Neuron (in vitro differentiated cells): ENCODE results near the gene SCN3A.

Experiments
- H2AFZ ChIP-seq: one replicate; pipeline ENCODE4 v1.6.1; 2013; ENCODE audit warnings: low read depth, mild to moderate bottlenecking, inconsistent platforms, low read length, moderate library complexity
- H3K27me3 ChIP-seq: one replicate; pipeline ENCODE4 v1.6.1; 2013; ENCODE audit warnings: low read length; ENCODE audit not compliant: insufficient read depth
- H3K36me3 ChIP-seq: one replicate; pipeline ENCODE4 v1.6.1; 2013; ENCODE audit warnings: low read length; ENCODE audit not compliant: insufficient read depth
- H3K4me1 ChIP-seq: one replicate; pipeline ENCODE4 v1.6.1; 2013; ENCODE audit warnings: low read length; ENCODE audit not compliant: insufficient read depth
- H3K4me3 ChIP-seq: 2 replicates; pipeline ENCODE4 v1.5.1; 2013; ENCODE audit warnings: mild to moderate bottlenecking, low read length, moderate library complexity
- H3K9me3 ChIP-seq: one replicate; pipeline ENCODE4 v1.6.1; 2013; ENCODE audit warnings: low read length

SCN3A gene

DNA sequence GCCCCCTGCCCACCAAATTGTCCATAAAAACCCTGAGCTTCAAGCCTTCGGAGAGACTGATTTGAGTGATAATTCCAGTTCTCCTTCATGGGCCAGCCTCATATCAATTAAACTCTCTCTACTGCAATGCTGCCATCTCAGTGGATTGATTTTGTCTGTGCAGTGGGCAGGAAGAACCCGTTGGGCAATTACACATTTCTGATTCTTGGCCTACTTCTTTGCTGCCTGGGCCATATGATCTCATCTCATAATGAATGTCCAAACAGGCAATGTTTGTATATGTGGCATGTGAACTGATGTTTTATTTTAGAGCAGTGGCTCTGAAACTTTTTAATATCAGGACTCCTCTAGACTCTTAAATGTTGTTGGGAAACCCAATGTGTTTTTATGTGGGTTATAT lies 147.3 kb downstream of the SCN3A start:
- Histone ChIP-seq H3K4me3 (no peak overlapping the region), H2AFZ (no peak overlapping the region), H3K27me3 (no peaks in the 10 kb centered on the region), H3K36me3 (no peaks in the 10 kb centered on the region), H3K9me3 (no peaks in the 10 kb centered on the region), H3K4me1 (peaks cover 20% of the 10 kb centered on the region)

DNA sequence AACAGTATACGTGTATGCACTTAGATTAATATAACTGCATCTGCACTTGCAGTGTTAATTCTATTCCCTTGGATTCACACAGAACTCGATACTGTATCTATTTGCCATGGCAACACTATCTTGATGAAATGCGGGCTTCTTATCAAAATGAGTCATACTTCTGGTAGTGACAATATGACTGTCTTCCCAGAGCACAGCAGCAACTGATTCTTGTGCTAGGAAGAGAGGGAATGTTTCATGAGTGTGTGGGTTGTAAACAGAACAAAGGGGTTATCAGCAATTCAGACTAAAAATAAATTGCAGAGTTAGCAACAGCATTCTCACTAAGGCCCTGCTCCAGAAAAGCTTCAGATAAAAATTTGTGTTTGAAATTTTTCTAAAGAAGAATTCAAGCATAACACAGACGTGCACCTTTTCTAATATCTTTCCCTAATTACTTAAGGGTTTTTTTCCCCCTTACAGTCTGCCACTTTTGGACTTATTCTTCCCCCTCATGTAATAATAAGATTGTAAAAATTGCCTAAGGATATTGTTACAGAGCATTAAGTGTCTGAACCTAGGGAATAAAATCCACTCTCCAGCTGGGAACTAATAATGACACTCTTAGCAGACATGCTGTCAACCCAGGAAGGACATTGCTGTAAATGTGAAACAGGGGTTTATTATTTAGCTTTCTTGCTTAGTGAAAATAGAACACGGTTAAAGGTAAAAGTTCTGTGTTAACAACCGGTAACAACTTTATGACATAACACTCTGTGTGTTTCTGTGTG lies 148.6 kb downstream of the SCN3A start:
- Histone ChIP-seq H3K27me3 (no peaks in the 10 kb centered on the region), H2AFZ (no peak overlapping the region), H3K9me3 (no peaks in the 10 kb centered on the region), H3K4me3 (no peak overlapping the region), H3K4me1 (peaks cover 20% of the 10 kb centered on the region), H3K36me3 (no peaks in the 10 kb centered on the region)

DNA sequence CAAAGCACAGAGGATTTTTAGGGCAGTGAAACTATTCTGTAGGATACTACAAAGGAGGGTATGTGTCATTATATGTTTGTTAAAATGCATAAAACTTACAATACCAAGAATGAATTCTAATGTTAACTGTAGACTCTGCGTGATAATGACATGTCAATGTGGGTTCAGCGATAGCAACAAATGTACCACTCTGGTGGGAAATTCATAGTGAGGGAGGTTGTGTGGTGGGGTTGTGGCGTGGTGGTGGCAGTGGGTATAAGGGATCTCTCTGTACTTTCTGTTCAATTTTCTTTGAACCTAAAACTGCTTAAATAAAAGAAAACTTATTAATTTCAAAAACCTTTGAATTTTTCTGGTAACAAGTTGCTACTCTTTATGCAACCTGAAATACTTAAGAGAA lies 149.2 kb downstream of the SCN3A start:
- Histone ChIP-seq H3K36me3 (no peaks in the 10 kb centered on the region), H3K27me3 (no peaks in the 10 kb centered on the region), H2AFZ (peak overlapping the region; percentile 7), H3K4me1 (peaks cover 20% of the 10 kb centered on the region), H3K9me3 (no peaks in the 10 kb centered on the region), H3K4me3 (no peak overlapping the region)

DNA sequence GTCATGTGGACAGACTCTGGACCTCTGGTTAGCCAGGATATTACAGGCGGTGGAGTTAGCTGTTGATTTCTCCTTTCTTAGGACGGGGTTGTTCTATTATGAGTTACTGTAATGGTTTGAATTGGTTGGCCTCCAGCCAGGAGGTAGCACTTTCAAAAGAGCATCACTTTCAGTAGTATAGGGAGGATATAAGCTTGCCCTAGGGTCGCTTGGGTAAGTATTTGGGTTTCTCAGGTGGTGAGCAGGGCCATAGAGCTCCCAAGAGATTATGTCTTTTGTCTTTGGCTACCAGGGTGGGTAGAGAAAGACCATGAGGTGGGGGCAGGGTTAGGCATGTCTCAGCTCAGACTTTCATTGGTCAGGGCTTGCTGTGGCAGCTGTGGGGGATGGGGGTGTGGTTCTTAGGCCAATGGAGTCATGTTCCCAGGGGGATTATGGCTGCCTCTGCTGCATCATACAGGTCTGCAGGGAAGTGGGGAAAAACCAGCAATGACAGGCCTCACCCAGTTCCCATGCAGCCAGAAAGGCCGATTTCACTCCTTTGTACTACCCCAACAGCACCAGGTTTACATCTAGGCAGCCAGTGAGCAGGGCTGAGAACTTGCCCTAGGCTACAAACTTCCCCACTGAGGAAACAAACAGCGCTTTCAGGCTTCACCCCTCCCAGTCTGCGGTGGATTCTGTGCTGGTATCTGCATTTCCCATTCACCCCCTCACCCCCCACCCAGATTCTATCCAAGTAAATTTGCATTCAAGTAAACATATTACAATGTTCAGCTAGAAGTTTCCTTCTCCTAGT lies 159.1 kb downstream of the SCN3A start:
- H3K27me3 ChIP-seq: no peaks in the 10 kb centered on the region
- H3K9me3 ChIP-seq: no peaks in the 10 kb centered on the region
- no peaks in the 10 kb centered on the region for H3K4me1 ChIP-seq
- H3K4me3 ChIP-seq: no peak overlapping the region
- no peak overlapping the region for H2AFZ ChIP-seq
- H3K36me3 ChIP-seq: no peaks in the 10 kb centered on the region
